IMR-90 (cell line): Measurements from ENCODE around the gene C10orf88.

Experiments
- CEBPB ChIP-seq: IDR thresholded peaks from 2 replicates; pipeline ENCODE4 v1.6.1; 2012; ENCODE audit warnings: low read depth, low read length, improper control_type of control experiment
- CTCF ChIP-seq: conservative IDR thresholded peaks from 2 replicates; pipeline ENCODE4 v1.5.1; 2012; ENCODE audit warnings: mild to moderate bottlenecking, low read depth, low read length, improper control_type of control experiment
- POLR2A ChIP-seq: IDR thresholded peaks from 2 replicates; pipeline ENCODE4 v1.6.1; 2012; ENCODE audit warnings: mild to moderate bottlenecking, low read depth, low read length

GRCh38 chr10:122993797-122994336, 39.8 kb upstream of the C10orf88 start:
- TF ChIP-seq POLR2A, result no peak
- no peak for TF ChIP-seq CEBPB
- no peak for TF ChIP-seq CTCF
